GM18499 (cell line): ENCODE data around the gene FEM1C.

Experiments used
- ATAC-seq: cut with Tn5 transposase; IDR thresholded peaks from one replicate; pipeline ENCODE4 v1.9.1; 2021; ENCODE audit warnings: moderate number of reproducible peaks; ENCODE audit not compliant: insufficient read depth, unreplicated experiment

FEM1C gene

GRCh38 chr5:115558388-115558956 lies 13.9 kb upstream of the FEM1C start:
- ATAC-seq, result no peak

GRCh38 chr5:115557667-115558387 lies 13.3 kb upstream of the FEM1C start:
- ATAC-seq, result no peak

GRCh38 chr5:115556276-115556675 lies 11.7 kb upstream of the FEM1C start:
- no peak for ATAC-seq

GRCh38 chr5:115555084-115555633 lies 10.6 kb upstream of the FEM1C start:
- ATAC-seq, result no peak

GRCh38 chr5:115553082-115553481 lies 8.5 kb upstream of the FEM1C start:
- ATAC-seq, result no peak

- ATAC-seq, result no peak
These were observed 6.8 kb upstream of the FEM1C start for GRCh38 chr5:115551415-115551814.

- no peak for ATAC-seq
These were observed 4.6 kb upstream of the FEM1C start for GRCh38 chr5:115549154-115549553.

- no peak for ATAC-seq
These were observed 4.1 kb upstream of the FEM1C start for GRCh38 chr5:115548683-115549082.

GRCh38 chr5:115545351-115545882 lies 842 bp upstream of the FEM1C start:
- ATAC-seq, result no peak

- ATAC-seq, result no peak
These were observed 536 bp downstream of the FEM1C start for GRCh38 chr5:115544043-115544435.

GRCh38 chr5:115543365-115544042 lies 1.1 kb downstream of the FEM1C start:
- ATAC-seq, result no peak

GRCh38 chr5:115542651-115543364 lies 1.8 kb downstream of the FEM1C start:
- ATAC-seq, result no peak

GRCh38 chr5:115542086-115542485 lies 2.5 kb downstream of the FEM1C start:
- no peak for ATAC-seq

- no peak for ATAC-seq
These were observed 3.0 kb downstream of the FEM1C start for GRCh38 chr5:115541611-115542010.

- ATAC-seq, result no peak
These were observed 9.0 kb downstream of the FEM1C start for GRCh38 chr5:115535479-115536035.

GRCh38 chr5:115532517-115532916 lies 12.1 kb downstream of the FEM1C start:
- no peak for ATAC-seq

GRCh38 chr5:115531787-115532367 lies 12.7 kb downstream of the FEM1C start:
- no peak for ATAC-seq

GRCh38 chr5:115531380-115531779 lies 13.2 kb downstream of the FEM1C start:
- ATAC-seq, result no peak

GRCh38 chr5:115530426-115530825 lies 14.1 kb downstream of the FEM1C start:
- no peak for ATAC-seq

GRCh38 chr5:115526604-115527003 lies 18.0 kb downstream of the FEM1C start:
- ATAC-seq, result no peak
